ENCODE results near the gene ATG16L2.

GRCh38 chr11:72860592-72860991 lies 46.4 kb downstream of the ATG16L2 start:
- no peak for TF ChIP-seq POLR2A (IDR thresholded peaks at IDR 0.05)
- TF ChIP-seq CTCF (IDR thresholded peaks at IDR 0.05) = no peak

Data from thyroid gland (tissue), 4 donors.